Cardiac septum (tissue), 1 donor: ENCODE results near the gene PRELP. TPM values are rescaled to one million over a fixed set of nuclear protein-coding genes. Genes with fewer than 3 reads are reported as not detected.

Experiments
- DNase-seq: peaks from one replicate; pipeline ENCODE4 v3.0.0-alpha.2; 2020; ENCODE audit warnings: low spot score
- intact Hi-C: fragments of 100-400 bp; cut with DNase I; formaldehyde crosslinking; loops from one replicate; pipeline ENCODE4 v1.14.0; 2022
- total RNA-seq: library from RNA; stranded (reverse); fragmentation: NEBNext Ultra II Directional; extraction: Animal tissue kit (Norgen Biotek cat#: 25700); gene quantifications from one replicate; pipeline ENCODE4 v1.2.1, GENCODE V29; 2021
- donor health status: DM: no; HTN: no; CAD: no.

PRELP gene
- total RNA-seq, 1 donor from 2014 or later: 49.7 TPM

DNA sequence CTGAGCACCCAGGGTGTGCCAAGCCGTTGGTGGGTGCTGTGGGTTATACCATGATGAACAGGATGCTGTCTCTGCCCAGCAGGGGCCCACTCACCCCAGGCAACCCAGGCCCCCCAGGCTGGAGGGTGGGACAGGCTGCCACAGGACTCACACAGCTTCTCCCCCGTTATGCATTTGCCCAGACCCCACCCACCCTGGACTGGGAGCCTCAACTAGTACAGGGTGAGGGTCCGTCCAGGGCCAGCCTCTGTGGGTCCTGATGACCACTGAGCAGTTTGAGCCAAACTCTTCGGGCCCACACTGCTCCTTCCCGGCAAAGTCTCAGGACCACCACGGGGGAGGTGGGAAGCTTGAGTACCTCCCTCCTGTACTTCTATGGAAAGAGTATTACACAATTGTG, 3.8 kb upstream of the PRELP start:
- intact Hi-C loops: no loop called here
- DNase-seq: no peak

DNA sequence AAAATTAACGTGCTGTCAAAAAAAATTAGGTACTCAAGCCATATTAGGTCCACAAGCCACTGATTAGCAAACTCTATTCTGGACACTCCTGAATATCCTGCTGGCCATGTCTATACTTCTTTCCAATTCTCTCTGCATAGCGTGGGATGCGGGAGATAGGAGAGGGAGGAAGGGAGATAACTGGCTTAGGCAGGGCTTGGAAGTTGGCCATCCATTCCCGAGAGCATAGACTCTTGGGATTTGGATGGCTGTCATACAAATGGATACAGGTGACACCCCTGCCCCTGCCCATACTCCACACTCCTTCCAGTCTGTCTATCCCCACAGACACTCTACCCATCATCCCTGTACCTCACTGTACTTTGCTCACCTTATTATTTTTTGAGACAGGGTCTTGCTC, 2.3 kb upstream of the PRELP start:
- no peak for DNase-seq
- intact Hi-C loops: no loop called here

DNA sequence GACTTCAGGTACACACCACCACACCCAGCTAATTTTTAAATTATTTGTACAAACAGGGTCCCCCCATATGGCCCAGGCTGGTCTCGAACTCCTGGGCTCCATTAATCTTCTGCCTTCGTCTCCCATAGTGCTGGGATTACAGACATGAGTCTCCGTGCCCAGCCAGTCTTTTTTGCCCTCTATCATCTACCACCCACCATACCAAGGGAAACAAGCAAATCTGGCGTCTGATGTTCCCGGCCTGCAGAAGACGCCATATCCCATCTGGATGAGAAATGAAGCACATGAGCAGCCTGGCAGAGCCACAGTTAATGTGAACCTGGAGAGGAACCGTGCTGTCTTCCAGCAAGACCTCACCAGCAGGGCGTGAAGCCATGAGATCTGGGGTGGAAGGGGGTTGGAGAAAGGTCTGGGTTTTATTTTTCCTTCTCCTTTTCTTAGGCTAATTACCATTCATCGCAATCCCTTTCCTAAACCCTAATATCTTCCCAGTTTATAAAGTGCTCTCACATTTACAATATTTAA, 1.8 kb upstream of the PRELP start:
- intact Hi-C loops: no loop called here
- no peak for DNase-seq

DNA sequence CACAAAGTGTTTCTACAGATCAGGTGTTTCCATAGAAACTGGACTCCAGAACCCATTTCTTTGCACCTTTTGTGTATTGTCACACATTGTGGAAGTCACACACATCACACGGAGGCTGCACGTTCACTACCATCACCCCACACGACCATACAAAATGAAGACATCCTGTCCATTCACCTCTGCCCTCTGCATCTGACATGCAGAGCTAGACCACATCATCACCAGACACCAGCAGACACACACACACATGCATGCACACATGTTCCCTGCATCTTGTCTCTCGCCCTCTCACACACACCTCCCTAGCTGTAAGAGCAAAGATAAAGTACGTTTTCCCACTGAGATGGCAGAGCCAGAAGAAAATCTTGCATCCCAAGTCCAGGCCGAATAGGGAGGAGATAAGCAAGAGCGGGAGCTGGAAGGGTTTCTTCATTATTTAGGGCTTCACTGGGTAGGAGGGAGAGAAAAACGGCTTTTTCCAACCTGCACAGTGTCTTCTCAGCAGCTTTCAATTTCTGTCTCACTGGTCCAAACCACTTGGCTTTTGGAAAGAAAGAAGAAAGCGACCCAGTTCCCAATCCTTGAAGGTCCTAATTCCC, 709 bp downstream of the PRELP start:
- no peak for DNase-seq
- intact Hi-C loops: no loop called here

DNA sequence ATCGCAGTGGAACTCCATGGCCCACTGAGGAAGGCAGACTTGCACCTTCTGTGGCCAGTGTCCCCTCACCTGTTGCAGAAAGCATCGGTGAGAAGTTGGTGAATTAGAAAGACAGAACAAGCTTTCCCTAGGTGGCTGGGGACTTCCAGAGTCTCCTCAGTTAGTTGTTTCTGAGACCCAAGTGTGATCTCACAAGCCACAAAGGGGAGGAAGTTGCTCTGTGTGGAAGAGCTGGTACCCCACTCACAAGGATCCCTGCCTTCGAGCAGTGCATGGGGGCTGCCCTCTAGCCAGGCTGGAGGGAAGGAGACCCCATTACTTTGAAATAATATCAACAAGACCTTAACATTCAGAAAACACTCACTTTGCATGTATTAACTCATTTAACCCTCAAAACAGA, 2.1 kb downstream of the PRELP start:
- intact Hi-C loops: no loop called here
- DNase-seq: no peak

DNA sequence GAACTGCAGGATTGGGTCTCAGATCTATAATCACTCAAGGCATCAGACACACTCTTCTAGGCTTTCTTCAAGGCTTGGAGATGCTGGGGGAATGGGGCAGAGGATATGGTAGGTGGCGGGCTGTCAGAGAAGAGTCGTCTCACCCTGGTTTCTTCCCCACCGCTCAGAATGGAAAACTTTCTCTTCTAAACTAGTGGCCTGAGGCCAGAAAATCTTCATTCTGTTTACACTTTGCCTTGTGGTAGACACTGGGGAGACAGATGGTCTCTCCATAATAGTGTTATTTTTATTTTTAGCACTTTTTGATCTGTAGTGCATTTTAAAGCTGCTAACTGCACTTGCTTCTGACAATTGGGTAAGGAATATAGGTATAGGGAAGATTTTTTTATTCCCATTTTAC, 2.6 kb downstream of the PRELP start:
- intact Hi-C loops: no loop called here

DNA sequence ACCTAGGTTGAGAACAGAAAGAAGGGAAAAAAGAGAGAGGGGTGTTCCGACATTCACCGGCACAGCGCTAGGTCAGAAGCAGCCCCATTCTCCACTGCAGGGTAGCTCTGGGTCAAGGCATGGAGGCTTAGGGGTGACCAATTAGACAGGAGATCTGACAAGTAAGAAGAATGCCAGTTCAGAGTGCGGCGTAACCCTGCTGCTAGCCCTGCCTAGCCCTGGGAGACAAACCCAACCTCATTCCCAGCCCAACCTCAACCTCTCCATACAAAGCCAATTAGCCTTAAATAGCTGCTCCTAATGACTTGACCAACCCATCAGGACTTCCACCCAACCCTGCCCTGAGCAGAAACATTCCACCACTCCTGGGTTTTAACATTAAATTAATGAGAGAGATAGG, 3.4 kb downstream of the PRELP start:
- intact Hi-C loops: no loop called here
- no peak for DNase-seq

More for the DNA sequence above, 2.6 kb downstream of the PRELP start:
- no peak for DNase-seq

DNA sequence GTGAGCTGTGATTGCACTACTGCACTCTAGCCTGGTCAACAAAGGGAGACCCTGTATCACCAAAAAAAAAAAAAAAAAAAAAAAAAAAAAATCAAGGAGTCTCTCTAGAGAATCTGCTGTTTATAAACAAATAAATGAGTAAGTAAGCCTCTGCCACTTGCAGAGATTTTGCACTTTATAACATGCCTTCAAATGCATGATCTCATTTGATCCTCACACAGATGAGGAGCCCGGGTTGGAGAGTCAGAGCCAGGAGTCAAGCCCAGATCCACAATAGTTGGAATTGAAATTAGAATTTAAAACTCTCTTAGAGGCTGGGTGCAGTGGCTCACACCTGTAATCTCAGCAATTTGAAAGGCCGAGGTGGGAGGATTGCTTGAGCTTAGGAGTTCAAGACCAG, 4.0 kb downstream of the PRELP start:
- intact Hi-C loops: no loop called here
- no peak for DNase-seq

DNA sequence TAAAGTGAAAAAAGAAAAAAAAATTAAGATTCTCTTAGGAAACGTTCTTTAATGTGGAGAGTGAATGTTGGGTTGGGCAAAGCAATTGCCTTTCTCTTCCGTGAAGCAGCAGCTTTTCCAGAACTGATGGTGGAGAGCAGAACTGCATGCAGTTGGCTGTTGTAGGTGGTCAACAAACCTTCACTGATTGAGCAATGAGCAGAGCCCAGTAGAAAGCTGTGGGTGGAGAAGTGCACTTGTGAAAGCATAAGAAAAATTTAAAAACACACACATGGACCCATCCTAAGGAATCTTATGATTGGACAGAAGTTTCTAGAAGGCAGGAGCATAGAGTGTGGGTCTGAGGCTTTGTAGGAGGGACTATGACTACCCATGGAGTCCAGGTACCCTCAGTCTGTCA, 4.5 kb downstream of the PRELP start:
- intact Hi-C loops: no loop called here

DNA sequence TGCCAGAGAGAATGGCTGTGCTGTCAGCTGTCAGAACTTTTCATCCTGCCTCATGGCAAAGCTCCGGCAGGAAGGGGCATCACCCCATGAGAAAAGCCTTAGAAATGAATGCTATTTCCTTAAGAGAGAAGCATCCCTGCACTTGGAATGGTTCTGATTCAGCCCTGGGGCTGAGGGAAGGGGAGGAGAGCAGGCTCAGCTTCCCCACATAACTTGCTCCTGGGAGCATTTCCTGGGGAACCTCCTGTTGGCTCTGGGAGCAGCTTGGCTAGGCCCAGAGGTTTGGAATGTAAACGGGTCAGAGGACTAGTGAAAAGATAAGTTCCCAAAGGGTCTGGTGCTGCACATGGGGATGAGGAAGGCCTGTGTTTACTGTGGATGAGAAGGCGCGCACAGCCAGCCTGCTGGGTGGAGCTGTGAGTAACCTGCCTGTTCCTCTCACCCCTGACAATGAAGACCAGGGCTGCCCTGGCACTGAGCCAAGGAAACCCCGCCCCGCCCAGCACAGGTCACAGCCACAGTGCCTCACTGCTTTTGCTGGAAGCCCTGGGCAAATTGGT, 5.0 kb downstream of the PRELP start:
- peak; percentile 85 for DNase-seq
- intact Hi-C loops: no loop called here

More for the DNA sequence above, 4.5 kb downstream of the PRELP start:
- DNase-seq: no peak

DNA sequence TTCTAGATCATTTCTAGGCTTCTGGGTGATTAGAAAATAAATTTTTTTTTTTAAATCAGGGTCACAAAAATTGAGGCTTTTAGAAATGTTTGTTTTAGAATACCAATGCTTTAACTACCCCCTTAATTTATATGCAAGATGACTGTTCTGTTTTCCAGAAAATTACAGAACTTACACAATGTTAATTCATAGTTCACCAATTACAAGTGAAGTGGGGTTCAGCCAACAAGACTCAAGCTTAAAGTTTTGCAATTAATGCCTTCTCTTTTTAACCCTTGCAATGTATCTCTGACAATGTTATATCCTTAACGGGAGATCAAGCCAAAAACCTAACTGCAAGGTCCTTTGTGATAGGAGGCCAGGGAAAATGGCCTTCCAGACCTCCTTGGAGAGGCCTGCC, 5.6 kb downstream of the PRELP start:
- DNase-seq: no peak
- intact Hi-C loops: no loop called here

DNA sequence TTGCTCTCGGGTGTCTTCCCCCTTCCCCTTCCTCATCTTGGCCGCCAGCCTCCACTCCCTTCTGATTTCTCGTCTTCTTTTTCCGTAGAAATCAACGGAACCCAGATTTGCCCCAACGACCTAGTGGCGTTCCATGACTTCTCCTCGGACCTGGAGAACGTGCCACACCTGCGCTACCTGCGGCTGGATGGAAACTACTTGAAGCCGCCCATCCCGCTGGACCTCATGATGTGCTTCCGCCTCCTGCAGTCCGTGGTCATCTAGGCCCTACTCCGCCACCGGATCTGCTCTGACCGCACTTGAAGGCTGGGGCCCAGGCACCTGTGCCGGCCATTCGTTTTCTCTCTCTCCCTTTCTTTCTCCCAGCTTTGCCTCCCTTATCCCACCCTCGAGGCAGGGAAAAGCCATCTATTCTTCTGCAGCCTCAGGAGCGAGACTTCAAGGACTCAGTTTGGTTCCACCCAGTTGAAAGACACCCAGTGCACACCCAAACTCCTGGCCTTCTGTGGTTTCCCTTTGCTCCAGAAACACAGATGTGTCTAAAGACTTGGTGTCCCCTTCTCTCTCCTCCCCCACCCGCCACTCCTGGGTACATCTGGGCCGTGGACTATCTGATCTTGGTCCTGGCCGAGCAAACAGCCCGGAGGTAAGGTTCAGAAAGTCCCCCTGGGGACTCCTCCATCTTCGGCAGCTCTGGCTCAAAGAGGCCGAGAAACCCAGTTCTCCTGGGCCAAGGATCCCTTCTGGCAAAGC, 11.2 kb downstream of the PRELP start:
- no peak for DNase-seq
- intact Hi-C loops: loop anchor here (1.0 to 2.0 kb wide), 4 partner anchors 44 to 214 kb away; no protein-coding TSS in a partner anchor

DNA sequence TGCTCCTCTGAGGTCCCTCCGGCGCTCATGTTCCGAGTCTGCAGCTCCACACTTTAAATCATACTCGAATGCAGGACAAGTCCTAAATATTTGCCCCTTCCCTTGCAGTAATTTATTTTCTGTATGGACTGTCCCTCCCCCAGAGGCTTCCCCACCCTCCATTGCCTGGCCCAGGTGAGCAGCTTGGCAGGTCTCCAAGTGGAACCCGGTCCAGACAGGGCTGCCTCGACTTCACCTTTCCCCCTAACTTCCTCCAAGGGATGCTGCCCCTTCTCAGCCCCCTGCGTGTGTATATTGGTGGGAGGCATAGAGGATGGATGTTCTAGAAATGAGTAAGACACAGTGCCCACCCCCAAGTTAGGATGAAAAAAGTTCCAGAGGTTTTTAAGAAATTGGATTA, 12.9 kb downstream of the PRELP start:
- no peak for DNase-seq
- intact Hi-C loops: no loop called here

DNA sequence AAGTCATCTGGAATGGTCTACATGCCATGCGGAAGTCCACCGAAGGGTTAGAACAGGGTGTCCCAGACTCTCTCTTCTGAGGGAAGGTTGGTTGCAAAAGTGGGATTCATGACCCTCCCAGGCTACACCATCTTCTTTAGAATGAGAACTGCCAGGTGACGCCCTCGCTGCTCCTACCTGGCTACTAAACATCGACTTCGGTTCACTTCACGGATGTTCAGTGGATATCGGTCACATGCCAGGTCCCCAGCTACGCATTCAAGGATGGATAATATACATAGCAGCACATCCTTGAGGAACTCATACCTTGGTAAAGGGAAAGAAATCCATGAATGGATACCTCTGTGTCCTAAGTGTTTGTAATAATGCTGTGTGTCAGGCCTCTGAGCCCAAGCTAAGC, 15.0 kb downstream of the PRELP start:
- intact Hi-C loops: no loop called here
- DNase-seq: no peak

DNA sequence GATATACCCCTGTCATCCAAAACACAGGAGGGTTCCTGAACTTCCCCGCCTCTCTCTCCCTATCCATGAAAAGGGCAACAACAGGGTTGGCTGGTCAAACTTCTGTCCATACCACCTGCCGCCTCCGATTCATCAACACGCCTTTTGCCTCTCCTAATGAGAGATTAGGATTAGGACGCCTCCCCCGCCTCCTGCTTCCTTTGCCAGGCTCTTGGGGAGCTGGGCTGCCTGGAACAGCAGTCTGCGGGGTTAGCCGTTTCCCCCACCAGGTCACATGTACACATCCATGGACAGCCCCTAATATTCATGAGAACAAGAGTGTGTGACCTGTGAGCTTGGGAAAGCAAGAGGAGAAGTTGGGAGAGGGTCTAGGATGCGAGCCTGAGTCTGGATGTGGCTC, 16.1 kb downstream of the PRELP start:
- intact Hi-C loops: no loop called here
- no peak for DNase-seq

DNA sequence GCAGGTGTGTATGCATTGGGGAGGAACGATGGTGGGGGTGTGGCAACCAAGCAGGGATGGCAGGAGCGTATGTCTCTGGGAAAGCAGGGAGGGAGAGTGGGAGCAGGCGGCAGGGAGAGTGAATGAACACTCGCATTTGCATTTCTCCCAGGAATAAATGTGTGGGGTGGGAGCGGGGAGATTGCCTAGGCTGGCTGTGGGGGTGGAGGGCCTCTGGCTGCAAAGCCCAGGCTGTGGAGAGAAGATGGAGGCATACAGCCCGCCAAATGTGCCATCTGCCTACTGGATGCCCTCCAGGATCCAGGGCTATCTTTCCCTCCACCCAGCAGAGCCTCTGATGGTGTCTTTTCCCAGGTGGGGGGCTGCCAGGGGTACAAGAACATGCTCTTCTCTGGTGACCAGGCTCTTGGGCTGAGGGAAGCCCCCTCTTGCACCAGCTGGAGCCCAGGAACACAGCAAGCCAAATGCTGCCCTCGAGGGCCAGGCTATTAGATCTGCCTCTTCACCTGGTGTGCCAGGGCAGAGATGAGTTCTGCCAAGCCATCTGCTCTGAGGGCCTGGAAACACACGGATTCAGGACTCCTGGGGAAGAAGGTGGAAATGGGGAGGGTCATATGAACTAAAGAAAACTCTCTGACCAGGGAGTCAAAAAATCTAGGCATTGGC, 16.6 kb downstream of the PRELP start:
- intact Hi-C loops: no loop called here
- DNase-seq: no peak

DNA sequence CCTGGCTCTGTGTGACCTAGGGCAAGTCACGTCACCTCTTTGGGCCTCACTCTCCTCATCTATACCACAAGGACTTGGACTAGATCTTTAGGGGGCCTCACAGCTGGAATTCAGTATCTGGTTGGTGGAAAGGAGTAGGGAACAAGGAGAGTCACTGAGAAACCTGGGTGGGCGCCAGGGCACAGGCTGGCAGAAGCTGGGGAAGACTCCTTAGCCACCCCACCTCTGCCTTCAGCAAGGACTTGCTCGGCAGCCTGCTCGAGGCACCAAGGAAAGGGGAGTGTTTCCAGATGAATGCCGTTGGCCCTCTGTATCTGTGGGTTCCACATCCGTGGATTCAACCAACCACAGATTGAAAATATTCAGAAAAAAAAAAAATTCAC, 17.1 kb downstream of the PRELP start:
- no peak for DNase-seq
- intact Hi-C loops: no loop called here

DNA sequence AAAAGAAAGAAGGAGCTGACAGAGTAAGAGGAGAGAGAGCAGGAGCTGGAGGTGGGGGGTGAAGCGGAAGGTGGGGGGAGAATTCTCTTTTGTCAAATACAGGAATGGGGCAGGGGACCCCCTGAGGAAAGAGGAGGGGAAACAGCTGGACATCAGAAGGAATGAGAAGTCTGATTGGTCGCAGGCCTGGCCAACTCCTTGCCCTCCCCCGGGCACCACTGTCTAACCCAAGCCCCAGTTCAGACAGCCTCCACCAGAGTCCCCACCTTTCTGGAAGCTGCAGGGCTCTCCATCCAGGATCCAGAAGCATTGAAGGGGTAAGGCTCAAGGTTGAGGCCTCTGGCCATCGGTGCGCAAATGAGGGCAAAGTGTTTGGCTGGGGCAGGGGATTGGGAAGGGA, 18.3 kb downstream of the PRELP start, which contains the start of gene OPTC:
OPTC (plus strand) TSS at position 253 of the 400 bp plus-strand sequence. CDS start 1,853 bp downstream, outside the sequence.
- intact Hi-C loops: no loop called here
- no peak for DNase-seq

DNA sequence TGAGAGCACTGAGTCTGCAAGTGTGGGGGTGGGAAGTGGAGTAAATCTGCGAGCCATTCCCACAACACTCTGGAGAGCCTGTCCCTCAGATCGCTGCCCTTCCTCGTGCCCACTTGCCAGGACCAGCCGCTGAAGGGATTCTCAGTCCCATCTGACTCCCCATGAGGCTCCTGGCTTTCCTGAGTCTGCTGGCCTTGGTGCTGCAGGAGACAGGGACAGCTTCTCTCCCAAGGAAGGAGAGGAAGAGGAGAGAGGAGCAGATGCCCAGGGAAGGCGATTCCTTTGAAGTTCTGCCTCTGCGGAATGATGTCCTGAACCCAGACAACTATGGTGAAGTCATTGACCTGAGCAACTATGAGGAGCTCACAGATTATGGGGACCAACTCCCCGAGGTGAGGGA, 20.2 kb downstream of the PRELP start:
- intact Hi-C loops: no loop called here
- DNase-seq: no peak

DNA sequence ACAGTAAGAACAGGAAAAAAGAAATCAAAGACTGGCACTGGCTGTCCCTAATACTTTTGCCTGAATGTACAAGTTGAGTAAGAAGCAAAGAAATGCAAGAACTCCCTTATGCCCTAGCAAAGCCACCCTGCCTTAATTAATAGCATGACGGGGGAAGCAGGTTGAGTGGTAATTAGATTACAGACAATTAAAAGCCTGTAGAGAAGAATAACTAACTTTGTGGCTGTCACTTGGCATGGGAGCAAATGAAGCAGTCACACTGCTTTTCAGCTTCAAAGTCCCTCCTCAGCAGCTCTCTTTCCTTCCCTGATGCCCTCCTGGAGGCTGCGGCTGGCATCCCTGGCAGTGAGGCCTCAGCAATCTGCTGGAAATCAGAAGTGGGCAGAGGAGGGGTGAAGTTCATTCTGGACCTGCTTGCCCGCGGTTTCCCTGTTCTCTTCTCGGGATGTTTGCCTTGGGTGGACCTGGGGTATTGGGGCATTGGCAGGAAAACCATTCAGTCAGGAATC, 21.7 kb downstream of the PRELP start:
- DNase-seq: no peak
- intact Hi-C loops: no loop called here
